Epithelial cell of proximal tubule (primary cell): ENCODE data around the gene TC2N. TPM values are rescaled to one million over a fixed set of nuclear protein-coding genes. Genes with fewer than 3 reads are reported as not detected.

ENCODE experiments used
- DNase-seq: peaks from one replicate; pipeline ENCODE4 v3.0.0-alpha.2; 2011; ENCODE audit warnings: low read depth
- H3K4me3 ChIP-seq: 2 replicates; pipeline ENCODE4 v1.5.1; 2011; ENCODE audit warnings: low read depth, mild to moderate bottlenecking, low read length
- total RNA-seq: library from RNA; depleted of rRNA; stranded (reverse); fragments of >200 nt; gene quantifications from 2 replicates; pipeline ENCODE4 v1.2.3, GENCODE V29; 2015
- TF ChIP-seq, protein P1 (sequence below): conservative IDR thresholded peaks from 2 replicates; pipeline ENCODE4 v1.5.1; 2012; ENCODE audit warnings: low read depth, mild to moderate bottlenecking, low read length

The TC2N gene
- total RNA-seq, 1 donor from 2014 or later, result 5.1 TPM

DNA sequence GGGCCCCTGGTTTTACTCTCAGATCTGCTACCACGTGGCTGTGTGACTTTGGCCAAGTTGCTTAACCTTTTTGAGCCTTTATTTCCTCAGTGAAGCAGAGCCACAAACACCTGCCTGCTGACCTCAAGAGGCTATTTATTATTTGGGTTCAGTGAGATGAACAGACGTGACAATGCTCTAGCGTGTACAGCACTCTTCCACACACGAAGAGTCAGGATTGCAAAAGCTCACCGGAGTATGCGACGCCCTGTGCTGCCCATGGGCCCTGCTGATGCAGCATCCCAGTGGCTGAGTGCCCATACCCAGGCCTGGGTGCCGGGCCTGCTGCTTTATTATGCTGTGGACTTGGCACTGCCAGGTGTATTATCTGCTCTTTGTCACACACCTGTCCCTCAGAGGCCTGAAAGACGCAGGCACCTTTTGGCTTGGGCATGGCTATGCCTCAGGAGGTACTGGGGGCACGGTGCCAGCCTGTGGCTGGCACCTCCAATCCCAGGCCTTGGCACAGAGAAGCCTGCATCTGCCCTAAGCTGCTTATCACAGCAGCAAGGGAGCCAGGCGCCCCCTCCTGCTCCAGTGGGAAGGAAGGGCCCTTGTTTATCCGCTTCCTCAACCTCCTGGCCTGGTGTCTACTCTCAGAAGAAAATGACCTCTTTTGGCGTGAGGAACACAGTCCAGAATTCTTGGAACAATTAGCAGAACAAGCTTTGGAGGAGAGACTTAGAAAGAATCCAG lies 22.3 kb upstream of the TC2N start:
- no peak overlapping the region for H3K4me3 ChIP-seq
- DNase-seq, result no peak
- TF ChIP-seq, protein P1, sequence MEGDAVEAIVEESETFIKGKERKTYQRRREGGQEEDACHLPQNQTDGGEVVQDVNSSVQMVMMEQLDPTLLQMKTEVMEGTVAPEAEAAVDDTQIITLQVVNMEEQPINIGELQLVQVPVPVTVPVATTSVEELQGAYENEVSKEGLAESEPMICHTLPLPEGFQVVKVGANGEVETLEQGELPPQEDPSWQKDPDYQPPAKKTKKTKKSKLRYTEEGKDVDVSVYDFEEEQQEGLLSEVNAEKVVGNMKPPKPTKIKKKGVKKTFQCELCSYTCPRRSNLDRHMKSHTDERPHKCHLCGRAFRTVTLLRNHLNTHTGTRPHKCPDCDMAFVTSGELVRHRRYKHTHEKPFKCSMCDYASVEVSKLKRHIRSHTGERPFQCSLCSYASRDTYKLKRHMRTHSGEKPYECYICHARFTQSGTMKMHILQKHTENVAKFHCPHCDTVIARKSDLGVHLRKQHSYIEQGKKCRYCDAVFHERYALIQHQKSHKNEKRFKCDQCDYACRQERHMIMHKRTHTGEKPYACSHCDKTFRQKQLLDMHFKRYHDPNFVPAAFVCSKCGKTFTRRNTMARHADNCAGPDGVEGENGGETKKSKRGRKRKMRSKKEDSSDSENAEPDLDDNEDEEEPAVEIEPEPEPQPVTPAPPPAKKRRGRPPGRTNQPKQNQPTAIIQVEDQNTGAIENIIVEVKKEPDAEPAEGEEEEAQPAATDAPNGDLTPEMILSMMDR, result peak; percentile 6

DNA sequence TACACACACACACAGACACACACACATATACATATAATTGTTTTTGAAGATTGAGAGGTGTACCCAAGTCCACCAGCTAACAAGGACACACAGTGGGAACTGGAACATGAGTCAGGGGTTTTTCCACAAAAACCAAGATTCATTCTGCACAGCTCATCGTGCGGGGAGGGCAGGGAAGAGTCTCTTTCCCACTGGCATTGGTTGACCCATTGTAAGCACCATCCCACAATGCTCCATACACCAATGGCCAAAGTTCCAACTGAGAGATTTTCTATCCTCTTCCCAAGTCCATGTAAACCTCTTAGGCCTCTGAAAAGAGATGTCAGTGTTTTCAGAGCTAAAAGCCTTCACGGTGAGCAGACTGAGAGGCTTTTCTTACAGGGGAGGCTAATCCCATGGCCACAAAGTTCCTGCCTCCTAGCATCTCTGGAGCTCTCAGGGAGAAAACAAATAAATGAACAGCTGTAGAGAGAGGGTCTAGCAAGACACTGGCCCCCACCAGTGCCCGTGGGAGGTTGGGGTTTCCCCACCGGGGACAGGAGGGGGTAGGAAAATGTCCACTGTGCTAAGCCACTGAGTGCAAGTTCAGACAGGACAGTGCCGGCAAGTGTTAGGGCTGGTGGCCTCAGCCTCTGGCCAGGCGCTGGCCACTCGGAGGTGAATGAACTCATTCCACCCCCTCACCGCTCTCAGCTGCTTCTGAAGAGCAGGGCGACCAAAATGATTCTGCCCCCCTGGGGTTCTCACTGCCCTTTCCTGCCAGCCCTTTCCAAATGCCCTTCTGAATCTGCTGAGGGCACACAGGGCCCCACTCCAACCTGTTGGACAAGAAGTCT lies 21.5 kb upstream of the TC2N start:
- no peak for DNase-seq
- H3K4me3 ChIP-seq, result no peak overlapping the region
- TF ChIP-seq, protein P1, result no peak

DNA sequence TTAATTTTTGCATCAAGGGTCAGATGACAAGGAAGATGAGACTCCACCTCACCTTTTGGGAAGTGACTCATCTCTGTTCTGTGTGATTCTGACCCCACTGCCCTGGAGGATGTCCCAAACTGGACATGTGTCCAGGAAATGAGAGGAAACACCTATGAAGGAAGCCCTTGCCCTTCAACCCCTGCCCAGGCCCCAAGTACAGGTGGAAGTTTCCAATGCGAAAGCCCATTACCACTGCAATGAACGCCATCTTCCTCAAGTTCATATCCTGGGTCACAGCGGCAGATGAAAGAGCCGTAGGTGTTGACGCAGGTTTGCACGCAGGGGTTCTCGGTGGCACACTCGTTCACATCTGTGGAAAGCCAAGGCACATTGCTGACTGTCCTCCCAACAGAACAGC lies 19.6 kb upstream of the TC2N start:
- TF ChIP-seq, protein P1, result no peak
- DNase-seq, result no peak
- H3K4me3 ChIP-seq, result no peak overlapping the region

DNA sequence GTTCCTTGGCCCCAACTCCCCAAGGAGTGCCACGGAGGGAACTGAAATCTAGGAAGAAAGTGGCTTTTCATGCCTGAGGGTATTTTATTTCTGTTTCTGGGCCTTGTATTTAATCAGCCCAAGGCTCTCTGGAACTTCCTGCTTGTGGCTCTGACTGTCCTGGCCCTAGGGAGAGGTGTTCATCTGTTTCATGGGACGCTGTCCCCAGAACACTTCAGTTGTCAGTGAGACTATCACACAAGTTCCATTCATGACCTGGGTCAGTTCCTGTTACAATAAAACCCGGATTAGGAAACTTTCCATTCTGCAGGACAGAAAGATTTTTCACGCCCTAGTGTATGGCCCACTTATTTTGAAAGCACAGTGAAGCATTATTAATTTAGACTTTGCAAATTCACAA lies 18.5 kb upstream of the TC2N start:
- no peak overlapping the region for H3K4me3 ChIP-seq
- TF ChIP-seq, protein P1, result no peak
- no peak for DNase-seq

DNA sequence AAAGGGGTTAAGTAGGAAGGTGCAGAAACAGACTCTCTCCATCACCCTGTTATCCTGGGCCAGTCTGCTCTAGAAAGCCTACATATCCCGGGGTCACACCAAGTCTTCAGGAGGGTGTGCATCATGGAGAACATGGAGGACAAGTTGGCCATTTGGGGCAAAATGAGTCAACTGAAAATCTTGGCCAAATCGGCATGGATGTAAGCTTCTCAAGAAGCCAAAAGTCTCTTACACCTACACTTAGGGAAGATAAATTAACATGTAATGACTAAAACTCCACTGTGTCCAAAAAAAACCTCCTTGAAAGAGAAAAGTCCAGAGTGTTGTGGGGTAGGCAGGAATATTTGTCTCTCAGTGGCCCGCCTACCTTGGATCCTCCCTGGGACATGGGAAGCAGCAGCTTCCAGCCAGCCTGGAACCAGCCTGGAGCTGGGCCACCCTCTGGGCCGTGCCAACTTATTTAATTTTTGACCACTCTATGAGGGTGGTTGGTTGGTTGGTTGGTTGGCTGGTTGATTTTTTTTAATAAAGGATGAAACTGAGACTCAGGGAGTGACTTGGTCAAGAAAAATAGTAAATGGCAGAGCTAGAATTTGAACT lies 17.9 kb upstream of the TC2N start:
- TF ChIP-seq, protein P1, result no peak
- DNase-seq, result no peak

DNA sequence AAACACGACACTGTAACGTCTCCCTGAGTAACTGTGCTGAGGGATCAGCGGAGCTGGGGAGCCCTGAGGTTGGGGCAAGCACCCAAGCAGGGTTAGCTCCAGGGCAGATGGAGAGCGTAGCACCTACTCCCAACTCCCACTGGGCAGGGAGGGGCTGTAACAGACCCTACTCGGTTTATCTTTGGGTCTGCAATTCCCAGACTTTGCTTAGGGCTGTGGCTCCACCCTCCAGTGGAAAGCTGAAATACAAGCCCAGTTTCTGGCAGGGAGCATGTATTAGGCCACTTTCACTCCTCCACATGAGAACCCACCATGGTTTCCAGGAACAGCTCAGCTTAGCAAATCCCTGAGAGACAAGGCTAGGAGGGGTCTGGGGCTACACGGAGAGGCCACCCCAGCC lies 17.3 kb upstream of the TC2N start:
- H3K4me3 ChIP-seq, result no peak overlapping the region
- TF ChIP-seq, protein P1, result no peak
- no peak for DNase-seq

More for the DNA sequence above, 17.9 kb upstream of the TC2N start:
- no peak overlapping the region for H3K4me3 ChIP-seq
